Activated T-cell treated with anti-CD3 and anti-CD28 coated beads for 4 hours (primary cell): ENCODE measurements around the gene PIAS4.
A peak's percentile ranks its signal among the peaks of the same experiment; 100 is the strongest.
"Not testable (repeated sequence)": the region's sequence is repeated elsewhere in the genome, so short reads cannot be mapped to it uniquely, and the experiment has no call there.

Source experiments
- DNase-seq: peaks from one replicate; pipeline ENCODE4 v3.0.0-alpha.2; 2020

PIAS4 gene

DNA sequence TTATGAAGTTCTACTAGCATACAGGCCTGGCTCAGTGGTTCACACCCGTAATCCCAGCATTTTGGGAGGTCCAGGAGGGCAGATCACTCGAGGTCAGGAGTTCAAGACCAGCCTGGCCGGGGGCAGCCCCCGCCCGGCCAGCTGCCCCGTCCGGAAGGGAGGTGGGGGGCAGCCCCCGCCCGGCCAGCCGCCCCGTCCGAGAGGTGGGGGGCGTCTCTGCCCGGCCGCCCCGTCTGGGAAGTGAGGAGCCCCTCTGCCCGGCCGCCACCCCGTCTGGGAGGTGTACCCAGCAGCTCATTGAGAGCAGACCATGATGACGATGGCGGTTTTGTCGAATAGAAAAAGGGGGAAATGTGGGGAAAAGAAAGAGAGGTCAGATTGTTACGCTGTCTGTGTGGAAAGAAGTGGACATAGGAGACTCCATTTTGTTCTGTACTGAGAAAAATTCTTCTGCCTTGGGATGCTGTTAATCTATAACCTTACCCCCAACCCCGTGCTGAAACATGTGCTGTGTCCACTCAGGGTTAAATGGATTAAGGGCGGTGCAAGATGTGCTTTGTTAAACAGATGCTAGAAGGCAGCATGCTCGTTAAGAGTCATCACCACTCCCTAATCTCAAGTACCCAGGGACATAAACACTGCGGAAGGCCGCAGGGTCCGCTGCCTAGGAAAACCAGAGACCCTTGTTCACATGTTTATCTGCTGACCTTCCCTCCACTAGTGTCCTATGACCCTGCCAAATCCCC lies 8.7 kb upstream of the PIAS4 start:
- DNase-seq: not testable (repeated sequence)

- not testable (repeated sequence) for DNase-seq
Measured at GRCh38 chr19:4000798-4001197, 6.7 kb upstream of the PIAS4 start.

GRCh38 chr19:4005436-4005835 lies 2.1 kb upstream of the PIAS4 start:
- not testable (repeated sequence) for DNase-seq

DNA sequence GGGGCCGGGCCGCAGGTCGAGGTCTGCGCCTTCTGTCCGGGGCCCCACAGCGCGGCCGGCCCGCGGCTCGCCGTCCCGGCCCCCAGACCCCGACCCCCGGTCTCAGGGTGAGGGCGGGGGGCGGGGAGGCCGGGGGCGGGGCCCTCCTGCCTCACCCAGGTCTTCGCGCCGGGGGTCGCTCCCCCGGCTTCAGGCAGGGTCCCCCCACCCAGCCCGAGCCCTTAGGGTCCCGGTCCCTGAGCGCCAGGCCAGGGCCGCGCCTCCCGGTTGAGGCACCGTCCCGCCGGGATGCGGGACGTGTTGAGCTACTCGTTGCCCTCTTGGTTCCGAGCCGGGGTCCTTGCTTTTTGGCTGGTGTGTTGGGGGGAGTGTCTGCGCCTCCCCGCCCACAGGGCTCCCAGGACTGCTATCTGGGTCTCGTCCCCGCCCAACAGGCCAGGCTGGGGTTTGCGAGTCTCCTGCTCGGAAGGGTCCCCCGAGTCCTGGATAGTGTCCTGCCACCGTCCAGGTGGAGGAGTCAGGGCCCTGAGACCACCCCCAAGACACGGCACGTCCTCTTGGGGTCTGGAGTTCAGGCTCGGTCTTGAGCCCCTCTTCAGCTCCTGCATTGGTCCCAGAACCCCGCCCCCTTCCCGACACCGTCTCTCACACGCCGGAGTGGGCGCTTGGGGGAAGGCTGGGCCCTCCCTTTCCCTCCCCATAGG lies 452 bp downstream of the PIAS4 start:
- no peak for DNase-seq

- DNase-seq: no peak
Measured at GRCh38 chr19:4009990-4010807, 2.7 kb downstream of the PIAS4 start.

DNA sequence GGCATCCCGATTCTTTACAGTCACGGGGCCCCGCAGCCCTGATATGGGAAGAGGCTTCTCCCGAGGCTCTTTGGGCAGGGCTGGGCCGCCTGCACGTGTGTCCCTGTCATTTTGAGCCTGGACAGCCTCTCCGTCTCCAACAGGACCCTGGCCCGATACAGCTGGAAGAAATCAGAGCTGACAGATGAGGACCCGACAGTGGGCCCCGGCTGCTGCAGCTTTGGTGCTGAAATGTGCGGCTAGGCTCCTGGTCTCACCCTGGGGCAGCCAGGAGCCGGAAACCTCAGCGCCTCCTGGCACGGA lies 3.2 kb downstream of the PIAS4 start:
- no peak for DNase-seq

DNA sequence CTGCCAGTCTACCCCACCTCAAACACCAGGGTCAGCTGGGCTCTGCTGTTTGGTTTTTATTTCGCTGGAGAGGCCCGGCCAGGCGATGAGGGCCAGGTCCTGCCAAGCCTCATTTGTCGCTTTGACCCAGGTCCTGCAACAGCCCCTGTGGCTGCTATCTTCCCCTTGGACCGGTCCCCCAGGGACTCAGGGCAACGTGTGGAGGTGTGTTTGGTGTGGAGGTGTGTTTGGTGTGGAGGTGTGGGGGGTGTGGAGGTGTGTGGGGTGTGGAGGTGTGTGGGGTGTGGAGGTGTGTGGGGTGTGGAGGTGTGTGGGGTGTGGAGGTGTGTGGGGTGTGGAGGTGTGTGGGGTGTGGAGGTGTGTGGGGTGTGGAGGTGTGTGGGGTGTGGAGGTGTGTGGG lies 3.9 kb downstream of the PIAS4 start:
- DNase-seq: not testable (repeated sequence)

DNA sequence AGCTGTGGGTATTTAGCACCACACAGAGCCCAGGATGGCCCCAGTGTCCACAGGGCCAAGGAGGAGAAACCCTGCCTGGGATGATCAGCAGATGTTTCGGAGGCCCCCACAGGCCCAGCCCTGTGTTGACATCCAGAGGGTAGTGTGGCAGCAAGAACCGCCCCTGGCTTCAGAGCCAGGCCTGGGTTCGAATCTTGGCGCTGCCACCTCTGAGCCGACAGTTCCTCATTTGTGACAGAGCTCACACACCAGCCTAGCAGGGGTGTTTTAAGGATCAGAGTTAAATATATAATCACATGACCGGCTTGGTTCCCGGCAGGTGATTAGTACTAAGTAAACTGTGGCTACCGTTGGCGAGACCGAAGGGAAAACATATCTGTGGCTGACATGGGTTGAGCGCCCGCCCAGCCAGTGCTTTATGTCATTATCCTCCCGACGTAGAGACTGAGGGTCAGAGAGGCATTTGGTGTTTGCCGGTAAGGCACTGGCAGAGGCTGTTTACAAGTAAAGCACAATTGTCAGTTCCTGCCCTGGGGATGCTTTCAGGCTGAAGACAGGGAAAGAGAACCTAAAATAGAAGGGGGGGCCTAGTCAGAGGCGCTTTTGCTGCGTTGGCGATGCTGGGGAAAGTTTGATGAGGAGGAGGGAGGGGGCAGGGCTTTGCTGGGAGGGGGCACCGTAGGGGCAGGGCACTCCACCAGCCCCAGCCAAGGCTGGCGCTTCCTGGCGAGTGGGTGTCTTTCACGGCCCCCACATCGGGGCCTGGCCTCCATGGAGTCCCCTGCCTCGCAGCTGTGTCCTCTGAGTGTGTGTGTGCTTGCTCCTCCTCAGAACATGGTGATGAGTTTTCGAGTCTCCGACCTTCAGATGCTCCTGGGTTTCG lies 4.8 kb downstream of the PIAS4 start:
- no peak for DNase-seq

DNA sequence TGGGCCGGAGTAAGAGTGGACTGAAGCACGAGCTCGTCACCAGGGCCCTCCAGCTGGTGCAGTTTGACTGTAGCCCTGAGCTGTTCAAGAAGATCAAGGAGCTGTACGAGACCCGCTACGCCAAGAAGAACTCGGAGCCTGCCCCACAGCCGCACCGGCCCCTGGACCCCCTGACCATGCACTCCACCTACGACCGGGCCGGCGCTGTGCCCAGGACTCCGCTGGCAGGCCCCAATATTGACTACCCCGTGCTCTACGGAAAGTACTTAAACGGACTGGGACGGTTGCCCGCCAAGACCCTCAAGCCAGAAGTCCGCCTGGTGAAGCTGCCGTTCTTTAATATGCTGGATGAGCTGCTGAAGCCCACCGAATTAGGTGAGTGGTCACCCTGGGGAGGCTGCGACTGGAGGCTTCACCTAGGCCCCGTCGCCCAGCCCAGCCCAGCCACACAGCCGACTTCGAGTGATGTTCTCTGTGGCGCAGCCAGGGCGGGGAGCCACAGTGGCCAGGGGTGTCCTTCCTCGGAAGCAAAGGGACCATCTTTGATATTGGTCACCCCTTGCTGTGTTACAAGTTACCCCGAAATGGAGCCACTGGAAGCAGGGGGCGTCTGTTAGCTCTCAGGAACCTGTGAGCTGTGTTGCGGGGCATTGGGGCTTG lies 5.6 kb downstream of the PIAS4 start:
- no peak for DNase-seq

GRCh38 chr19:4013886-4014540 lies 6.5 kb downstream of the PIAS4 start:
- DNase-seq: no peak

DNA sequence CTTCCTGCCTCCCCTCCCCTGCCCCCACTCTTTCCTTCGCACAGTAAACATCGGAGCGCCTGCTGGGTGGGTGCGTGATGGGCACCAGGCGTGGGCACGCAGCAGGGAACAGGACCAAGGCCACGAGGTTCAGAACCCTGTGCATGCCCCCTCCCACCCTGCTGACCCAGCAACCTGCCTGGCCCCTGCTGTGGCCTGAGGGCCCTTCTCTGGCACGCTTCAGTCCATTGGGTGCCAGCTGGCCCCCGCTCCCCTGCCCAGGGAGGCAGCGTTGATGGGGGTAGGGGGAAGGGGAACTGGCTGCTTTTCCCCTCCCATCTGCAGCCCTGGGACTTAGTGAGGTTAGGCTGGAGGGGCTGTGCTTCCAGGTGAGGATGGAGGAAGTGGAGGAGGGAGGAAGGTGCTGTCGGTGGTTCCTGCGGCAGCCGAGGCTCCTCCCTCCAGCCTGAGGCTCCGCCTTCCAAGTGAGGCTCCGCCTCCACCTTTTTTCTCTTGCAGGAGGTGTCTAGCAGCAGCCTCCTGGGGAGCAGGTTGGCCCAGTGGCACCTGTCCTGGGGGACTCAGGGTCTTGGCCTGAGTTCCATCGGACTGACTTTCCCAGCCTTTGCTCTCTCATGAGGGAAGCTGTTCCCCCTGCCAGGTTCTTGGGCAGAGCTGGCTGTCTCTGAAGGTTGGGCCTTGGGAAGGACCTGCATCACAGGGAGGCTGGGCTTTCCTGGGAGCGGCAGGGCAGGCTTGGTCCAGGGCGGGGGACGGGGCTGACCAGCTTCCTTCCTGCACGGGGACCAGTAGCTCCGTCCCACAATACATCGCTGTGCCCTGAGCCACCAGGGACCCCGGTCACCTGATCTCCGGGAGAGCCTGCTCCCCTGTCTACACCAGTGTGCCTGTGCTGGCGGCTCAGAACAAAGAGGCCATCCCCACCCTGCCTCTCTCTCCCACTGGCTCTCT lies 7.3 kb downstream of the PIAS4 start:
- DNase-seq: peak; percentile 23

DNA sequence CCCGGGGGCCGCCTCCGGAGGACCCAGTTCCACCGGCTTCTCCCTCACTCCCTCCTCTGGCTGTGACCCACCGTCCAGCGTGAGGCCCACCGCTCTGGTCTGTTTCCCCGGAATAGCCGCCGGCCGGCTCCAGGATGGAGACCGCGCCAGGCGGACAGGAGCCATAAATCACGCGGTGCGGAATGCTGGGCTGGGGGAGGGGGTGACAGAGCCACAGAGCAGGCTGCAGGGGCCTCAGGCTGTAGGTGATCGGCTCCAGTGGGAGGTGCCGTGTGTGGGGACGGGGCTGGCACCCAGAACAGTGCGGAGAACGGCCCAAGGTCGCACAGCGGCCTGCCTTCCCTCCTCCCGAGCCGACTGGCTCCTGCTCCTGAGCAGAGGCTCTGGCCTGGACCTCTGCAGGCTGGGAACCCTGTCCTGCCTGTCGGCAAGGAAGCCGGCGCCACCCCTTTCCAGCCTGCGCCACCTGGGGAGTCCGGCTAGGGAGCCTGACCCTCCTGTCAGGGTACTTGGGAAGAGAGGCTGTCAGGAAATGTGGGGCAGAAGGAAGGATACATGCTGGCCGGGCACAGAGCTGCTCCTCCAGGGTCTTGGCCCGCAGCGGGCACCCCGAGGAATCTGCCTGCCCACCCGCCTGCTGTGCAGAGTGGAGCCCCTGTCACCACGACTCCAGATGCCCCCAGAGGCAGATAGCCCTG lies 8.3 kb downstream of the PIAS4 start:
- no peak for DNase-seq

- DNase-seq: no peak
Measured at GRCh38 chr19:4016486-4016885, 8.9 kb downstream of the PIAS4 start.

- DNase-seq: no peak
Measured at GRCh38 chr19:4016903-4017638, 9.5 kb downstream of the PIAS4 start.

GRCh38 chr19:4018140-4018613 lies 10.6 kb downstream of the PIAS4 start:
- no peak for DNase-seq

DNA sequence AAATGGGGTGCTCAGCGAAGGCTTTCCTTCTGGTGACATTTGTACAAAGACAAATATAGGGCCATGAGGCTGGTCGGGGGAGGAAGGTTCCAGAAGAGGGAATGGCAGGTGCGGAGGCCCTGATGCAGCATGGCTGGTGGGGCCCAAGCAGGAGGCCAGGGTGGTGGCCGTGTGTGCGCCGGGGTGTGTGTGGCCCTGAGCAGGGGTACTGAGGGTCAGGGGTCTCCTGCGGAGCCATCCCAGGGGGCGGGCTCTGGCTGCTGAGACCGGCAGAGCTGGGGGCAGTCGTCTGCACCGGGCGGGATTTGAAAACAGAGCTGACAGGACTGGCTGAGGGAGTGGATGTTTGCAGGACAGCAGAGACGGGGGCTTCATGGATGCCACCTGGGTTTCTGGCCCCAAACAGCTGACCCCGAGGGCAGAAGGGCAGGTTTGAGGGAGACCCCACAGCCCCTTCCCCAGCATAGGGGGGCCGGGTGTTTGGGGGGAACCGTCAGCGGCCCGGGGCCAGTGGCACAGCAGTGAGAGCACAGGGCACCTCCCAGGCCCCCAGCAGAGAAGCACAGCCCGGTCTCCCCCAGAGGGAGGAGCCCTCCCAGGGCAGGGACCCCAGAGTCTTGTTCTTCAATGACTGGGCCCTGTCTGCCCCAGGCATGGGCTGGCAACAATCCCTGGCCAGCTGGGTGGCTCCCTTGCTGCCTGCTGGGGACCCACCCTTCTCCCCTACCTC lies 11.4 kb downstream of the PIAS4 start:
- no peak for DNase-seq

DNA sequence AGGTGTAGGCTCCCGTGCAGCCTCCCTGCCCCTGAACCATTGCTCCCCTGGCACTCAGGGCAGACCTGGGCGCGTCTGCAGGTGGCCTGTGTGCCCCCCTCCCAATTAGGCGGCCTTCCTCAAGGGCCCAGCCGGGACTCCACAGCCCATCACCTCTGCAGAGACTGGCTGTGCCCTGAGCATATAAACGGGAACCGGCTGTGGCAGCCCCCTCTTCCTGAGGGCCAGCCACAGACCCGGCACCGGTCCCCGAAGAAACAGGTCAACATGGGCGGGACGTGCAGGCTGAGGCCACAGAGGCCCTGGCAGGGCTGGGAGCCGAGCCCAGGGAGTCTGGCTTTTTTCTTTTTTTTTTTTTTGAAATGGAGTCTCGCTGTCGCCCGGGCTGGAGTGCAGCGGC lies 12.0 kb downstream of the PIAS4 start:
- DNase-seq: no peak
